OCI-LY7 (cell line): ENCODE measurements around the gene HMGN4.

ENCODE experiments used
- EZH2phosphoT487 ChIP-seq: fragments of 200-600 bp; sonication (generic); IDR thresholded peaks from 2 replicates; pipeline ENCODE4 v1.6.1; 2018; ENCODE audit warnings: low read depth, borderline replicate concordance, mild to moderate bottlenecking, mixed run types, antibody characterized with exemption, low read length, moderate library complexity, mixed read lengths
- TF ChIP-seq, protein P1 (sequence below): fragments of 200-600 bp; sonication (generic); conservative IDR thresholded peaks from 2 replicates; pipeline ENCODE4 v1.5.1; 2014; ENCODE audit warnings: mild to moderate bottlenecking, antibody characterized with exemption, low read length, moderate library complexity, mixed read lengths

DNA sequence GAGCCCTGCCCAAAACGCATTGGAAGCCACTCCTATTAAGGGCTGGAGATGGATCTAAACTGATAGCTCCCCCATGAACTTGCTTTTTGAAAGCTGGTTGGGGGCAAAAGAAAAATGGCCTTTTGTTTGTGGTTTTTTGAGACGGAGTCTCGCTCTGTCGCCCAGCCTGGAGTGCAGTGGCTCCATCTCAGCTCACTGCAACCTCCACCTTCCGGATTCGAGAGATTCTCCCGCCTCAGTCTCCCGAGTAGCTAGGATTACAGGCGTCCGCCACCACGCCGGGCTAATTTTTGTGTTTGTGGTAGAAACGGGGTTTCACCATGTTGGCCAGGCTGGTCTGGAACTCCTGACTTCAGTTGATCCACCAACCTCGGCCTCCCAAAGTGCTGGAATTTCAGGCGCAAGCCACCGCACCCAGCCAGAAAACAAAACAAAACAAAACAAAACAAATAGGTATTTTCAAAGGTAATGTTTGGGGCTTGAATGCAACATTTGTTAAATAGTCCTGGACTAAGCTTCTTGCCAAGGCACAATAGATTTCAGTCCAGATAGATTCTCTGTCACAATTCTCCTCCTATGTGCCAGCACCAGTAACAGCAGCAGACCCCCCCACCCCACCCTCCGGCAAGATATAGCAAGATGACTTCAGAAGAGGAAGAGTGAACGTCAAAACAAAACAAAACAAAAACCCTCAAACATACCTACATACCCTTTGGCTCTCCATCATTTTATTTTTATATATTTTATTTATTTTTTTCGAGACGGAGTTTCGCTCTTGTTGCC, 32.1 kb downstream of the HMGN4 start:
- TF ChIP-seq, protein P1, sequence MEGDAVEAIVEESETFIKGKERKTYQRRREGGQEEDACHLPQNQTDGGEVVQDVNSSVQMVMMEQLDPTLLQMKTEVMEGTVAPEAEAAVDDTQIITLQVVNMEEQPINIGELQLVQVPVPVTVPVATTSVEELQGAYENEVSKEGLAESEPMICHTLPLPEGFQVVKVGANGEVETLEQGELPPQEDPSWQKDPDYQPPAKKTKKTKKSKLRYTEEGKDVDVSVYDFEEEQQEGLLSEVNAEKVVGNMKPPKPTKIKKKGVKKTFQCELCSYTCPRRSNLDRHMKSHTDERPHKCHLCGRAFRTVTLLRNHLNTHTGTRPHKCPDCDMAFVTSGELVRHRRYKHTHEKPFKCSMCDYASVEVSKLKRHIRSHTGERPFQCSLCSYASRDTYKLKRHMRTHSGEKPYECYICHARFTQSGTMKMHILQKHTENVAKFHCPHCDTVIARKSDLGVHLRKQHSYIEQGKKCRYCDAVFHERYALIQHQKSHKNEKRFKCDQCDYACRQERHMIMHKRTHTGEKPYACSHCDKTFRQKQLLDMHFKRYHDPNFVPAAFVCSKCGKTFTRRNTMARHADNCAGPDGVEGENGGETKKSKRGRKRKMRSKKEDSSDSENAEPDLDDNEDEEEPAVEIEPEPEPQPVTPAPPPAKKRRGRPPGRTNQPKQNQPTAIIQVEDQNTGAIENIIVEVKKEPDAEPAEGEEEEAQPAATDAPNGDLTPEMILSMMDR, result no peak
- TF ChIP-seq EZH2phosphoT487, result no peak
